Measurements from ENCODE around the gene ABCC11.
A peak's percentile ranks its signal among the peaks of the same experiment; 100 is the strongest.

ABCC11 gene

DNA sequence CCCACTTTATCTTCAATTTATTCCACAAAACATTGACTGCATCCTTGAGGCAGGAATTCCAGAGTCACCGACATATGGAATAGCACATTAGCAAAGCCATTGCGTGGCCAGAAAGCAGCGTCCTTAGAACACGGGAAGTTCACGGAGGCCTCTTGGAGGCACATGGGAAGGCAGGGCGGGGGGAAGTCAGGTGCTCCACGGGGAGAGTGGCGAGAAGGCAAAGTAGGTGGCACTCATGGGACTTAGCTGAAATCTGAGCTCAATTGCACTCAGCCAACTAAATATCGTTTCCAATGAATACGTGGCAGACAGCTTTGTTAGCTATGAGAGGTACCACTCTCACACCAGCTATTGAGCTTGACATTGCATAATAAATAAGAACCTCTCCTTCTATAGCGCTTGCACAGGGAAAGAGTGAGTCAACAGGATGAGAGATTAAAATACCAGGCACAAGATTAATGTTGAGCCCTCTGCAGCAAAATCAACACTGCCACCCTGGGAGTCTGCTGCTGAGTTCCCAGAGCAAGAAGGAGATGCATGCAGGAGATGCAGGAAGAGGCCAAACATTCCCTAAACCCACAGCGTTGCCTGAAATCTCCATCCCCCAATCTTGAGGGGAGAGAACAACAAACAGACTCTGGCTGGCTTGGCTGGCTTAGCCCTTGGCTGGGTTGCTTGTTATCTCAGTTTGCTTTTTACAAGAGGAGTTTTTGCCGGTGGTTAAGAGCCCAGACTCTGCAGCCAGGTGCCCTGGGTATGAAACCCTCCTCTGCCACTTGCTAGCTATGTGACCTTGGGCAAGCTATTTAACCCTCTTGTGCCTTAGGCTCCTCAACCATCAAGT, 120.3 kb downstream of the ABCC11 start:
- no peak for DNase-seq

DNA sequence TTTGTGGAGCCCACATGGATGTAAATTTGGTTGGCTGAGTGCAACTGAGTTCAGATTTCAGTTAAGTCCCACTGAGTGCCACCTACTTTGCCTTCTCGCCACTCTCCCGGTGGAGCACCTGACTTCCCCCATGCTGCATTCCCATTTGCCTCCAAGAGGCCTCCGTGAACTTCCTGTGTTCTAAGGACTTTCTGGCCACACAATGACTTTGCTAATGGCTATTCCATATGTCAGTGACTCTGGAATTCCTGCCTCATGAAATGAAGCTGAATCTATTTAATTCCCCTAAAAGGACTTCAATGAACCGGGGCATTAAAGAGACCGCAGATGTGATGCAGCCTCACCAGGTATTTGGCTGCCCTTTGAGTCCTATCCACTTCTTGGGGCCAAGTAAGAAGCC, 121.5 kb downstream of the ABCC11 start:
- DNase-seq = no peak

DNA sequence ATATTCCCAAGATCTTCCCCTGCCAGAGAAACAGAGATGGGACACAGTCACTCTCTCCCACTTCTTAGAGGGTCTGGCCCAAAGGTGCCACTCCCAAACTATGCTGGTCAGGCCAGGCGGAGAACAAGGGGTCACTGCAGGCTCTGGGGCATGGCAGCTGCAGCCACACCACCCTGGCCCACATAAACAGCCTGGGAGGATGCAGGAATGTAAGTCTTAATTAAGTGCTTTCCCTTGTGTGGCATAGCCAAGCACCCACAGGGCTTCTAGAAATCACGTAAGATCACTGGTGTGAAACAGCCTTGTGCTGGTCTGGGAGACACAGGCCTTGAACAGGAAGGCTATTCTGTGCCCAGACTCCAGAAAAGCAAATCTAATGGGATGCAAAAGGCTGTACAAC, 123.1 kb downstream of the ABCC11 start:
- no peak for DNase-seq

- no peak for DNase-seq
Observed at GRCh38 chr16:48123104-48123788, 124.1 kb downstream of the ABCC11 start.

- DNase-seq = no peak
Observed at GRCh38 chr16:48121276-48121675, 126.1 kb downstream of the ABCC11 start.

DNA sequence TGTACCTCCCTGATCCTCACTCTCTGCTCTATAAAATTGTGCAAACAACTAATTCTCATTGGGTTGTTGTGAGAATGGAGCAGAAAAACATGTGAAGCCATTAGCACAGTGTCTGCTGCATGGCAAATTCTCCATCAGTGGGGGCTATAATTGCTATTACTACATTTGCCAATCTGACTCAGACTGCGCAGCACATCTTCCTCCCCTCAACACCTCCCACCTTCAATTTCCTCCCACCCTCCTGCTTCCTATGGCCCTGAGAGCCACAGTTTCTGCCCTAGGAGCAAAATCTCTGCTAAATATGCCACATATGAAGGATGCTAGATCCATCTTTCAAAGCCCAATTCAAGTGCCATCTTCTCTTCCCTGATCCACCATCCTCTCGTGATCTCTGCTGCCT, 128.5 kb downstream of the ABCC11 start:
- DNase-seq = no peak

GRCh38 chr16:48117217-48118105, 129.9 kb downstream of the ABCC11 start:
- DNase-seq = peak; percentile 6 to 10

Measured in NCI-H1930 (cell line).